H9 (cell line): ENCODE data around the gene ACAP1. TPM values are rescaled to one million over a fixed set of nuclear protein-coding genes. Genes with fewer than 3 reads are reported as not detected.

Experiments used
- DNase-seq: peaks from one replicate; pipeline ENCODE4 v3.0.0-alpha.2; 2017
- H2AFZ ChIP-seq: one replicate; pipeline ENCODE4 v1.6.1; 2013; ENCODE audit warnings: mild to moderate bottlenecking, low read length, control low read depth, moderate library complexity
- H2AK5ac ChIP-seq: 2 replicates; pipeline ENCODE4 v1.6.1; 2013; ENCODE audit warnings: low read length, control low read depth, mixed read lengths; ENCODE audit not compliant: insufficient read length
- H2BK120ac ChIP-seq: one replicate; pipeline ENCODE4 v1.6.1; 2013; ENCODE audit warnings: low read depth, mild to moderate bottlenecking, low read length, control low read depth, inconsistent platforms; ENCODE audit not compliant: poor library complexity, severe bottlenecking
- H2BK12ac ChIP-seq: 2 replicates; pipeline ENCODE4 v1.6.1; 2013; ENCODE audit warnings: low read length, control low read depth, mixed read lengths, low read depth; ENCODE audit not compliant: insufficient read length
- H2BK15ac ChIP-seq: 2 replicates; pipeline ENCODE4 v1.6.1; 2013; ENCODE audit warnings: low read depth, low read length, control low read depth
- H2BK20ac ChIP-seq: one replicate; pipeline ENCODE4 v1.6.1; 2013; ENCODE audit warnings: low read depth, mild to moderate bottlenecking, low read length, control low read depth, inconsistent platforms; ENCODE audit not compliant: poor library complexity, severe bottlenecking
- H2BK5ac ChIP-seq: 2 replicates; pipeline ENCODE4 v1.6.1; 2013; ENCODE audit warnings: low read length, control low read depth, mixed read lengths; ENCODE audit not compliant: insufficient read length
- H3K14ac ChIP-seq: 2 replicates; pipeline ENCODE4 v1.6.1; 2013; ENCODE audit warnings: low read length, control low read depth; ENCODE audit not compliant: insufficient read depth
- H3K18ac ChIP-seq: 2 replicates; pipeline ENCODE4 v1.6.1; 2013; ENCODE audit warnings: low read depth, mild to moderate bottlenecking, mixed read lengths, low read length, control low read depth; ENCODE audit not compliant: insufficient read length
- H3K23ac ChIP-seq: 2 replicates; pipeline ENCODE4 v1.6.1; 2013; ENCODE audit warnings: low read length, control low read depth, mixed read lengths, low read depth; ENCODE audit not compliant: insufficient read length
- H3K23me2 ChIP-seq: 2 replicates; pipeline ENCODE4 v1.6.1; 2013; ENCODE audit warnings: low read depth, mild to moderate bottlenecking, mixed read lengths, low read length, control low read depth; ENCODE audit not compliant: insufficient read length, poor library complexity, severe bottlenecking
- H3K27ac ChIP-seq: 2 replicates; pipeline ENCODE4 v1.5.1; 2013; ENCODE audit warnings: low read length, control low read depth, mixed read lengths, low read depth; ENCODE audit not compliant: insufficient read length
- H3K27me3 ChIP-seq: 2 replicates; pipeline ENCODE4 v1.6.1; 2013; ENCODE audit warnings: low read length, control low read depth, inconsistent platforms; ENCODE audit not compliant: insufficient read depth
- H3K4ac ChIP-seq: 2 replicates; pipeline ENCODE4 v1.6.1; 2013; ENCODE audit warnings: low read depth, mild to moderate bottlenecking, control low read depth, inconsistent platforms, low read length, moderate library complexity
- H3K4me1 ChIP-seq: 2 replicates; pipeline ENCODE4 v1.6.1; 2013; ENCODE audit warnings: low read length, control low read depth, inconsistent platforms; ENCODE audit not compliant: insufficient read depth
- H3K4me2 ChIP-seq: 2 replicates; pipeline ENCODE4 v1.6.1; 2013; ENCODE audit warnings: low read length, control low read depth, mixed read lengths; ENCODE audit not compliant: insufficient read length, insufficient read depth
- H3K56ac ChIP-seq: 2 replicates; pipeline ENCODE4 v1.6.1; 2013; ENCODE audit warnings: low read depth, mild to moderate bottlenecking, mixed read lengths, low read length, control low read depth; ENCODE audit not compliant: insufficient read length
- H3K79me1 ChIP-seq: 2 replicates; pipeline ENCODE4 v1.6.1; 2013; ENCODE audit warnings: low read depth, mild to moderate bottlenecking, moderate library complexity, low read length, control low read depth, inconsistent platforms; ENCODE audit not compliant: insufficient read depth, poor library complexity, severe bottlenecking
- H3K79me2 ChIP-seq: 2 replicates; pipeline ENCODE4 v1.6.1; 2013; ENCODE audit warnings: low read length, control low read depth, inconsistent platforms; ENCODE audit not compliant: insufficient read depth
- H3K9ac ChIP-seq: 2 replicates; pipeline ENCODE4 v1.6.1; 2013; ENCODE audit warnings: low read length, control low read depth, mixed read lengths; ENCODE audit not compliant: insufficient read length; ENCODE audit errors: extremely low read depth
- H3K9me3 ChIP-seq: one replicate; pipeline ENCODE4 v1.6.1; 2013; ENCODE audit warnings: low read depth, low read length, inconsistent platforms; ENCODE audit not compliant: control insufficient read depth
- H3T11ph ChIP-seq: one replicate; pipeline ENCODE4 v1.6.1; 2013; ENCODE audit warnings: mild to moderate bottlenecking, low read length, control low read depth, inconsistent platforms
- H4K20me1 ChIP-seq: one replicate; pipeline ENCODE4 v1.6.1; 2013; ENCODE audit not compliant: control insufficient read depth, insufficient read length, insufficient read depth
- H4K5ac ChIP-seq: 2 replicates; pipeline ENCODE4 v1.6.1; 2013; ENCODE audit warnings: low read depth, mild to moderate bottlenecking, mixed read lengths, low read length, control low read depth; ENCODE audit not compliant: insufficient read length
- H4K8ac ChIP-seq: replicated peaks from 2 replicates; pipeline ENCODE4 v1.6.1; 2013; ENCODE audit warnings: low read length, control low read depth, mixed read lengths, low read depth; ENCODE audit not compliant: insufficient read length
- H4K91ac ChIP-seq: 2 replicates; pipeline ENCODE4 v1.6.1; 2013; ENCODE audit warnings: low read depth, mild to moderate bottlenecking, moderate library complexity, mixed read lengths, low read length, control low read depth; ENCODE audit not compliant: insufficient read length
- H3K27ac Mint-ChIP-seq, 3 experiments: 2 replicates in 2 of 3; 3 replicates in 1 of 3; pipeline ENCODE4 v1.8.0; 2020 to 2021; ENCODE audit warnings: mixed read lengths in 3 of 3, mild to moderate bottlenecking in 1 of 3, moderate library complexity in 1 of 3
- H3K27me3 Mint-ChIP-seq: 2 replicates; pipeline ENCODE4 v1.8.0; 2021; ENCODE audit warnings: low read depth, mild to moderate bottlenecking, moderate library complexity, mixed read lengths
- H3K36me3 Mint-ChIP-seq, 3 experiments: 2 replicates in 2 of 3; 3 replicates in 1 of 3; pipeline ENCODE4 v1.8.0; 2020 to 2021; ENCODE audit warnings: low read depth in 3 of 3, mixed read lengths in 3 of 3; ENCODE audit not compliant: insufficient read depth in 1 of 3
- H3K4me1 Mint-ChIP-seq, 2 experiments: 2 replicates each; pipeline ENCODE4 v1.8.0; 2020; ENCODE audit warnings: mixed read lengths in 2 of 2
- H3K4me3 Mint-ChIP-seq, 2 experiments: 2 replicates in 1 of 2; 3 replicates in 1 of 2; pipeline ENCODE4 v1.8.0; 2020 to 2021; ENCODE audit warnings: mild to moderate bottlenecking in 2 of 2, mixed read lengths in 2 of 2, moderate library complexity in 1 of 2
- H3K9me3 Mint-ChIP-seq, 2 experiments: 2 replicates in 1 of 2; 3 replicates in 1 of 2; pipeline ENCODE4 v1.8.0; 2020; ENCODE audit warnings: mild to moderate bottlenecking in 2 of 2, mixed read lengths in 2 of 2, moderate library complexity in 1 of 2
- CTCF ChIP-seq: fragments of 200-600 bp; sonication (generic); conservative IDR thresholded peaks from 3 replicates; pipeline ENCODE4 v1.8.0; 2021; ENCODE audit warnings: antibody characterized with exemption, mild to moderate bottlenecking
- WGBS: extraction: QIAGEN DNeasy Blood & Tissue Kit; methylation state at CpG from one replicate; pipeline ENCODE4 v1.1.7; 2013; ENCODE audit warnings: missing lambda C conversion rate, low lambda C conversion rate, mixed read lengths; ENCODE audit not compliant: insufficient read length; ENCODE audit errors: extremely low coverage; 5-methylcytosine and 5-hydroxymethylcytosine counted together
- total RNA-seq: library from RNA; stranded (reverse); gene quantifications from 2 replicates; pipeline ENCODE4 v1.2.1, GENCODE V29; 2021

Gene ACAP1
- total RNA-seq, 1 experiment from 2014 or later = 18.2 TPM

GRCh38 chr17:7314719-7315569 is 21.4 kb upstream of the ACAP1 start, which contains the start of gene GPS2:
TSS of gene GPS2 (minus strand) at chr17:7315360. CDS start at chr17:7315052, 308 bp downstream.
- peaks cover 46 to 78% (median 74%) of the 10 kb centered on the region in 3 experiments for H3K36me3 Mint-ChIP-seq
- no peak within 1 kb of the TSS for H2BK5ac ChIP-seq
- no peak within 1 kb of the TSS for H4K8ac ChIP-seq
- TF ChIP-seq CTCF = no peak
- H2BK15ac ChIP-seq = no peak within 1 kb of the TSS
- no CpG with 5 or more reads among the region's 95 CpGs for WGBS
- H3K23ac ChIP-seq = no peak within 1 kb of the TSS
- H3K9me3 Mint-ChIP-seq = no peaks in the 10 kb centered on the region; a peak in 1 of 5 replicates
- no peaks in the 10 kb centered on the region for H3K27me3 ChIP-seq
- H3K4me2 ChIP-seq = peak within 1 kb of the TSS; percentile 61
- H3K27ac ChIP-seq = no peak within 1 kb of the TSS
- H3K23me2 ChIP-seq = peaks cover 10% of the 10 kb centered on the region
- H3K18ac ChIP-seq = peak within 1 kb of the TSS; percentile 77
- H3K79me2 ChIP-seq = peaks cover 2% of the 10 kb centered on the region; the same call in 1 of the 2 replicates
- DNase-seq = peak; percentile 95
- H3K27me3 Mint-ChIP-seq = no peaks in the 10 kb centered on the region; the same call in 1 of the 2 replicates
- H2BK120ac ChIP-seq = no peak within 1 kb of the TSS
- no peak within 1 kb of the TSS for H2AK5ac ChIP-seq
- H4K20me1 ChIP-seq = no peaks in the 10 kb centered on the region
- no peak within 1 kb of the TSS for H4K91ac ChIP-seq
- no peak within 1 kb of the TSS for H2AFZ ChIP-seq
- H3K56ac ChIP-seq = no peak within 1 kb of the TSS
- no peak within 1 kb of the TSS for H2BK12ac ChIP-seq
- H3K9ac ChIP-seq = peak within 1 kb of the TSS; percentile 58
- H3K9me3 ChIP-seq = no peaks in the 10 kb centered on the region
- peak within 1 kb of the TSS; percentile 44; the same call in 1 of the 2 replicates for H3K14ac ChIP-seq
- no peak within 1 kb of the TSS for H4K5ac ChIP-seq
- H3K4me1 ChIP-seq = no peaks in the 10 kb centered on the region
- H3K4me1 Mint-ChIP-seq = peaks cover 26% of the 10 kb centered on the region in 2 experiments
- H2BK20ac ChIP-seq = no peak within 1 kb of the TSS
- no peaks in the 10 kb centered on the region for H3K79me1 ChIP-seq
- no peak within 1 kb of the TSS for H3T11ph ChIP-seq
- H3K4ac ChIP-seq = no peak within 1 kb of the TSS
- peak within 1 kb of the TSS; percentile 79 to 94 (median 86); a peak in 6 of 7 replicates for H3K27ac Mint-ChIP-seq
- peak within 1 kb of the TSS; percentile 77 to 87 for H3K4me3 Mint-ChIP-seq
